HG03280 (cell line): ENCODE measurements around the gene ABLIM1.
A peak's percentile ranks its signal among the peaks of the same experiment; 100 is the strongest.

ENCODE experiments used
- ATAC-seq: cut with Tn5 transposase; IDR thresholded peaks from one replicate; pipeline ENCODE4 v1.9.1; 2021; ENCODE audit warnings: mild to moderate bottlenecking, moderate library complexity; ENCODE audit not compliant: unreplicated experiment

The ABLIM1 gene

DNA sequence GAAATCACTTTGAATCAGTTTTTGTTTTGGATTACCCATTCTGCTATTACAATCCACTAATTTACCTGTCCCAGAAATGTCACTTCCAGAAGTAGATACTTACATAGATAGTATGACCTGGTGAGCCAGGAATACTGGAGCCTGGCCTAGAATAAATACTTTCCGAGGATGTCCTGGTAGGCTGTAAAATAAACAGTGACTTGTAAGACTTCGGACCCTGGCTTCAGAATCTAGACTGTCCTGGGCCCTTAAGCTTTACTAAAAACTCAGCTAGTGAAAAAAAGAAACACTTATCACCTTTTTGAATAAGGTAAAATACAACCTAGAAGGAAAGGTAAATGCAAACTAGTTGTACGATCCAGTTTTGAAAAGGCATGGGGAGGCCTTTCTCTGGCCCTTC is 184.3 kb downstream of the ABLIM1 start:
- ATAC-seq, result no peak

- no peak for ATAC-seq
These were observed 185.2 kb downstream of the ABLIM1 start for GRCh38 chr10:114472877-114473253.

- no peak for ATAC-seq
These were observed 185.9 kb downstream of the ABLIM1 start for GRCh38 chr10:114471906-114472876.

GRCh38 chr10:114470956-114471905 is 186.8 kb downstream of the ABLIM1 start:
- peak; percentile 91 for ATAC-seq

DNA sequence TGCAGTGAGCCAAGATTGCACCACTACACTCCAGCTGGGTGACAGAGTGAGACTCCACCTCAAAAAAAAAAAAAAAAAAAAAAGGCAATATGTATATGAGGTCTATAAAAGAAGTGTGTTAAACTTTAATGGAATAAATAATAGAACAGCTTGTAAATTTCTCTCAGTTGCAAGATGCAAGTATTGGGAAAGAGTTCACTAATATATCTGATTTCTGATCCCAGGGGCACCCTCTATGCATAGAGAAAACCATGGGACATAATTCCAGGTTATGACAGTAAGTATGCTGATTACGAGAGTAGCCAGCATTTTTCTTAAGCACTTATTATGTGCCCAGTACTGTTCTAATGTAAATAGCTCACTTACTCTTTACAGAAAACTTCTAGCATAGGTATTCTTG is 187.7 kb downstream of the ABLIM1 start:
- ATAC-seq, result no peak

DNA sequence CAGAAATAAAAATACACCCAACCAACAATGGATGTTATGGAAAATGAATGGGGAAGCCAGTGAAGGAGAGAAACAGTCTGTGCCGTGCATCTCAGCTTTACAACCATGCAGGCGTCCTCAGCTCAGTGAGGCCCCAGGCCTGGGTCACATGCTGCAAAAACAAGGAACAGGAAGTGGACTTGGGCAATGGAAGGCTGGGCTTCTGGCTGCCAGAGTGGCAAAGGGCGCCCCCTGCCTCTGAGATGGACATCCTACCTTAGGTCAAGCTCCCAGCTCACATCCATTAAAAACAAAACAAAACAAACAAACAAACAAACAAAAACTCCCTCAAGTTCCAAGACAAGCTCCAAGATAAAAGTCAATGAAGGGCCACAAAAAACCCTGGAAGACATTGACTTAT is 199.1 kb downstream of the ABLIM1 start:
- peak; percentile 65 for ATAC-seq

GRCh38 chr10:114458216-114458920 is 199.7 kb downstream of the ABLIM1 start:
- no peak for ATAC-seq

GRCh38 chr10:114453576-114453975 is 204.5 kb downstream of the ABLIM1 start:
- no peak for ATAC-seq

GRCh38 chr10:114448897-114449296 is 209.2 kb downstream of the ABLIM1 start:
- no peak for ATAC-seq

- no peak for ATAC-seq
These were observed 212.7 kb downstream of the ABLIM1 start for GRCh38 chr10:114445332-114445731.

DNA sequence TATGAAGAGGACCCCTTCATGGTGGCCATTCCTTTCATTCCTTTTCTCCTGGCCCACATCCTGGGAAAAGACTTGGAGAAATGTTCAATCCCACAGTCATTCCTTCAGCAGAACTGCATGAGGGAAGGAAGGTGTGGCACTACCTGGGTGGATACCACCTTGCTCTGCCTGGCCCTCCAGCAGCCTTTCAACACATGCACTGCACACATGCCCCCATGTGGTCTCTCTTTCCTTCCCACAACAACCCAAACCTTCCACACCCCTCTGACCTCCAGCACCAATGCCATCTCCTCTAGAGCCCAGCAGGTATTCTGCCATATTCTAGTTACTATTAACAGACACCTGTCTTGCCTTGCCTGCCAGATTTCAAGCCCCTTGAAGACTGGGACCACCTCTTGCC is 213.3 kb downstream of the ABLIM1 start:
- no peak for ATAC-seq

GRCh38 chr10:114442091-114442630 is 215.9 kb downstream of the ABLIM1 start:
- no peak for ATAC-seq

DNA sequence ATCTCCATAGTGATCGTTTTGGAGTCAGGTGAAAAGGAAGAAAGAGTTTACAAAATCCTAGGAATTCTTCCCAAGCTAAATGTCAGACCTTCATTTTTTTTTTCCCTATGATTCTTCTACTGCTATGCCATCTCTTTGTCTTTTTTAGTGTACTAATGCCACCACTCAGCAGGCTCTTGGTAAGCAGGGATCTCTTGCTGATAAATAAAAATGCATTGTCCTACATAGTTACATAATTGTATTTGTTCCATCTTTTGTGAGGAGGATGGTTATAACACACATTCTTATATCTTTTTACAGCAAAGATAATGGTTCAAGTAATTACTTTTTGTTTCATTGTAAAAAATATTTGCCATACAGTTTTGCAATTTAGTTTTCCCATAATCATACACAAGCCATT is 217.0 kb downstream of the ABLIM1 start:
- ATAC-seq, result no peak

DNA sequence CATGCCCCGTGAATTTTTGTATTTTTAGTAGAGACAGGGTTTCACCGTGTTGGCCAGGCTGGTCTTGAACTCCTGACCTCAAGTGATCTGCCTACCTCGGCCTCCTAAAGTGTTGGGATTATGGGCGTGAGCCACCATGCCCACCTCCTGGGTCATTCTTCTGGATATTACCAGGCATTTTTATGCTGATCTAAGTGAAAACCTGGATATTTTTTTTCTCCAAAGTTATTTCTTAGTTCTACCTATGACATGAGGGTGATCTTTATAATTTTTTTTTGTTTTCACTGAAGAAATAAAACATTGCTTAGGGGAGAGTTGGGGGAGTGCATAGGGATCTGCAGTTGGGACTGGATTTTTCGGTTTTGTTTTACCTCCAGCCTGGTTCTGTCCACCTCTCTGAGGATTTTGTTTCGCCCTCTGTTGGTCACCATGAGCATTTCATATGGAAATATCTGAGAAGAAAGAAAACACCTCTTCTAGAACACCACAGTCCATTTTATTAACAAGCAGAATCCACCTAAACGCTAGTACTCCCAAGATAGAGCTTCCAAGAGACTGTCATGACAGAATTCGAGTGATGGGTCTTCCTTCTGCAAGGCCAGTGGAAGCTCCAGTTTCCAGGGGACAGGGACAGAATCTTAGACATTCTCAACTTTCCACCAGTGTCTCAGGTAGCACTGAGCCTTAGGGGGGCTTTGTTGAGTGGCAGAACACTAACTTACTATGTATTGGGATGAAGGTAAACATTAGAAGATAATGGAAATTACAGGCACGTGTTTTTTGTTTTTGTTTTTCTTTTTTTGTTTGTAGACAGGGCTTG is 220.4 kb downstream of the ABLIM1 start:
- no peak for ATAC-seq

DNA sequence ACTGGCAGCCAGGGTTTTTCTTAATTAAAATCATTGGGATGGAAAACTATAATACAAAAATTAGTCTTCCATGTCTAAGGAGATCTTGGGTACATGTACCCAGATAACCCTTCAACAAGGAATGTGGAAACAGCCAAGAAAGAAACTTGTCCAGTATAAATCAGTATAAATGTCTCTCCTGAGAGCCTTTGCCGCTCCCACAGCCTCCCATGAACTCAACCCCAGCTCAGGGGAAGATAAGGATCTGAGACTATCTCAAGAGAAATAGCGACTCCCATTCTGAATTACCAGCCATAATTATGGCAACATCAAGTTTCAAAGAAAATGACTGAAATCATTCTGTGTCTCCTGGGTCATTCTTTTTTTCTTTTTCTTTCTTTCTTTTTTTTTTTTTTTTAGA is 221.1 kb downstream of the ABLIM1 start:
- ATAC-seq, result no peak

- ATAC-seq, result no peak
These were observed 225.4 kb downstream of the ABLIM1 start for GRCh38 chr10:114432566-114433093.

DNA sequence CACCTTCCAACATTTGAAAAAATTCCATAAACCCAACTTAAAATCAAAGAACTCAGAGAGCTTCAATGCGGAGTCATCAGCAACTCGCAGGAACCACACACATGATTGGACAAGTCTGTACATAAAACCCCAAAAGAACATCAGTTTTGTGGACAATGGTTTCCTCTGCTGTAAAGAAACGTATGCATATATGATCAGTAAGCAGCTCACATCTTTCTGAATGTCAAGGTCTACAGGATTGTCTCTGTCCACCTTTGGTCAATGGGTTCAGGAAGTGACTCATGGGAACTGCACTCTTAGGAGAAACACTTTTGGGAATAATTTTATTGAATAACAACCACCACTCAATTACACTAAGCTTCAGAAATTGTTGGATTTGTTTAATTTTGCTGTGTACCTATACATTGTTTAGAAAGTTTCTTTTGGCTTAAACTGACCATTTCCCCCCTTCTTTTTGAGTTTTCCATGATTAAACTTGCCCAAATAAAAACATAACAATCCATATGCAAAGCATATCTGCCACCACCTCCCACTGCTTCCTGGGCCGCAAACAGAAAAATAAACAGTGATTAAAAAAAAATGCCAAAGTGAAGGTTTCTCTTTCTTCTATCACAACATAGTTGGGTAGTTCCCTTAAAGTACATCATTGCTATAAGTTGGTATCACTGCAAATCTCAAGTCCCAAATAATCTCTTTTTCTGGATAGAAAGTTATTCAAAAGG is 226.5 kb downstream of the ABLIM1 start:
- ATAC-seq, result no peak

GRCh38 chr10:114430688-114431413 is 227.2 kb downstream of the ABLIM1 start:
- ATAC-seq, result no peak
